Parathyroid adenoma (tissue), 2 donors: ENCODE results near the gene ARMC5.

Experiments
- H2AFZ ChIP-seq: fragments of 300-600 bp; sonication (generic); one replicate; pipeline ENCODE4 v1.7.0; 2017; ENCODE audit warnings: antibody characterized with exemption, mild to moderate bottlenecking
- H3K27ac ChIP-seq: fragments of 300-600 bp; sonication (generic); one replicate; pipeline ENCODE4 v1.7.0; 2017
- H3K27me3 ChIP-seq: fragments of 300-600 bp; sonication (generic); one replicate; pipeline ENCODE4 v1.7.0; 2017; ENCODE audit warnings: low read length; ENCODE audit not compliant: control insufficient read depth, insufficient read depth
- H3K36me3 ChIP-seq: fragments of 300-600 bp; sonication (generic); one replicate; pipeline ENCODE4 v1.7.0; 2017; ENCODE audit warnings: low read length; ENCODE audit not compliant: control insufficient read depth, insufficient read depth
- H3K4me1 ChIP-seq: fragments of 300-600 bp; sonication (generic); one replicate; pipeline ENCODE4 v1.7.0; 2017; ENCODE audit warnings: control low read depth
- H3K4me2 ChIP-seq: fragments of 300-600 bp; sonication (generic); one replicate; pipeline ENCODE4 v1.7.0; 2017; ENCODE audit warnings: low read length
- H3K4me3 ChIP-seq: fragments of 300-600 bp; sonication (generic); one replicate; pipeline ENCODE4 v1.7.0; 2017; ENCODE audit warnings: low read depth, low read length
- H3K79me2 ChIP-seq: fragments of 300-600 bp; sonication (generic); one replicate; pipeline ENCODE4 v1.7.0; 2017; ENCODE audit warnings: control low read depth
- H3K9ac ChIP-seq: fragments of 300-600 bp; sonication (generic); one replicate; pipeline ENCODE4 v1.7.0; 2017; ENCODE audit warnings: mild to moderate bottlenecking
- H3K9me3 ChIP-seq: fragments of 300-600 bp; sonication (generic); one replicate; pipeline ENCODE4 v1.7.0; 2017; ENCODE audit warnings: low read length; ENCODE audit not compliant: control insufficient read depth
- CTCF ChIP-seq: fragments of 300-600 bp; sonication (generic); IDR thresholded peaks from one replicate; pipeline ENCODE4 v1.7.0; 2017; ENCODE audit warnings: antibody characterized with exemption, mild to moderate bottlenecking
- donor health status: primary hyperparathyroidism.

Gene ARMC5

GRCh38 chr16:31429796-31430195 is 29.5 kb upstream of the ARMC5 start:
- H2AFZ ChIP-seq, result no peak overlapping the region
- H3K9ac ChIP-seq, result no peak overlapping the region
- no peak for TF ChIP-seq CTCF

GRCh38 chr16:31430380-31431052 is 28.8 kb upstream of the ARMC5 start:
- no peaks in the 10 kb centered on the region for H3K79me2 ChIP-seq
- no peaks in the 10 kb centered on the region for H3K36me3 ChIP-seq
- H2AFZ ChIP-seq, result no peak overlapping the region
- no peak overlapping the region for H3K9ac ChIP-seq
- H3K4me2 ChIP-seq, result no peak overlapping the region
- no peak overlapping the region for H3K4me3 ChIP-seq
- no peak overlapping the region for H3K27ac ChIP-seq
- H3K9me3 ChIP-seq, result no peaks in the 10 kb centered on the region
- H3K4me1 ChIP-seq, result peaks cover 2% of the 10 kb centered on the region
- TF ChIP-seq CTCF, result no peak
- no peaks in the 10 kb centered on the region for H3K27me3 ChIP-seq

More at GRCh38 chr16:31429796-31430195, 29.5 kb upstream of the ARMC5 start:
- Histone ChIP-seq H3K4me3 (no peak overlapping the region), H3K4me2 (no peak overlapping the region), H3K27ac (no peak overlapping the region), H3K79me2 (no peaks in the 10 kb centered on the region), H3K27me3 (no peaks in the 10 kb centered on the region), H3K36me3 (no peaks in the 10 kb centered on the region), H3K4me1 (peaks cover 2% of the 10 kb centered on the region), H3K9me3 (no peaks in the 10 kb centered on the region)

GRCh38 chr16:31435341-31436220 is 23.7 kb upstream of the ARMC5 start:
- Histone ChIP-seq H3K9me3 (no peaks in the 10 kb centered on the region), H3K79me2 (no peaks in the 10 kb centered on the region), H3K4me1 (no peaks in the 10 kb centered on the region), H3K36me3 (no peaks in the 10 kb centered on the region), H3K4me3 (no peak overlapping the region), H3K27me3 (no peaks in the 10 kb centered on the region), H3K4me2 (no peak overlapping the region), H2AFZ (no peak overlapping the region), H3K9ac (no peak overlapping the region), H3K27ac (no peak overlapping the region)
- TF ChIP-seq CTCF, result no peak

- no peaks in the 10 kb centered on the region for H3K27me3 ChIP-seq
- no peak for TF ChIP-seq CTCF
- no peak overlapping the region for H2AFZ ChIP-seq
These were observed 22.9 kb upstream of the ARMC5 start for GRCh38 chr16:31436221-31437045.

More at GRCh38 chr16:31436221-31437045, 22.9 kb upstream of the ARMC5 start:
- Histone ChIP-seq H3K9me3 (no peaks in the 10 kb centered on the region), H3K9ac (no peak overlapping the region), H3K27ac (no peak overlapping the region), H3K36me3 (no peaks in the 10 kb centered on the region), H3K4me2 (no peak overlapping the region), H3K79me2 (no peaks in the 10 kb centered on the region), H3K4me1 (no peaks in the 10 kb centered on the region), H3K4me3 (no peak overlapping the region)
